Muscle of back (tissue), 11 donors: ENCODE data around the gene CENPX. TPM values are rescaled to one million over a fixed set of nuclear protein-coding genes. Genes with fewer than 3 reads are reported as not detected.

Source experiments
- DNase-seq, 3 donors: peaks; one replicate each; pipeline versions ENCODE4 v3.0.0 to v3.0.0-alpha.2; 2013
- polyA plus RNA-seq, 10 donors: library from polyadenylated mRNA; unstranded; fragments of 120-200 nt; gene quantifications; one replicate each; pipeline ENCODE4 v1.2.1, GENCODE V29; 2013; ENCODE audit not compliant: insufficient read length in 10 of 10

CENPX gene
- polyA plus RNA-seq, 10 donors = 26.6 to 42.8 (median 31.0) TPM

DNA sequence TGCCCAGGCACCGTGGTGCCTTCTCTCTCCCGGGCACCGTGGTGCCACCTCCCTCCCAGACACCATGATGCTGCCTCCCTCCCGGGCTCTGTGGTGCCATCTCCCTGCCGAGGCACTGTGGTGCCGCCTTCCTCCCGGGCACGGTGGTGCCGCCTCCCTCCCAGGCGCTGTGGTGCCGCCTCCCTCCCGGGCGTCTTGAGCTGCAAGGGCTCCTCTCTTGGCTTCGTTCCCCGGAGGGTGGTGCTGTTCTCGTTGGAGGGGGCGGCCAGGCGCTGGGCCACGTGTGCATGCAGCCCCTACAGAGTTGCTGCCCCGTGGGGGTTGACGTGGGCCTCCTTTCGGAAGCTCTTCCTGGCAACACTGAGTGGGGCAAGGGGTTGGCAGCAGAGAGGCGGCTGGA is 8.2 kb downstream of the CENPX start:
- DNase-seq = no peak

DNA sequence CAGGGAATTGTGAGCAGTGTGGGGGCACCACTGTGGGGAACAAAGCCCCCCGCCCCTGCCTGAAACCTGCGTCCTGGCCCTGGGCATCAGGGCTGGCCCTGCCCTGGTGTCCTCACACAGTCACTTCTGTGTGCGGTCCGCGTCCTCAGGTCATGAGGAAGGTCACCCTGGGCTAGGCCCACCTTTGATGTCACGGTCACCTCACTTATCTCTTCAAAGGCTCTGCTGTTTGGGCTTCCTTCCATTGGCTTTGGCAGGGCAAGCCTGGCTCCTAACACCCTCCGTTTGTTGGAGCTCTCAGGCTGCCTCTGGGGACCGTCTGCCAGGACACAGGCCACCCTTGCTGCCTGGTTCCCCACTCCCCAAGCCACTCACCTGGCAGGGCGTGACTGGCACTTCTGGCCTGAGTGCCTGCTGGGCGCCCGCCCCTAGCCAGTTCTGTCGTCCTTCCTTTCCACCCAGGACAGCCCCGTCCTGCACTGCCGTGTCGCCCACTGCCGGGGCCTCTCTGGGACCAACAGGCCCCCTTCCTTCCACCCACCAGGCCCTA is 8.8 kb downstream of the CENPX start:
- no peak for DNase-seq

GRCh38 chr17:82013341-82013740 is 9.3 kb downstream of the CENPX start:
- no peak for DNase-seq

GRCh38 chr17:82012640-82013295 is 9.9 kb downstream of the CENPX start:
- DNase-seq = no peak

- DNase-seq = no peak
Measured at GRCh38 chr17:82012261-82012639, 10.4 kb downstream of the CENPX start.

- DNase-seq = no peak
Measured at GRCh38 chr17:82011617-82012187, 11.0 kb downstream of the CENPX start.

DNA sequence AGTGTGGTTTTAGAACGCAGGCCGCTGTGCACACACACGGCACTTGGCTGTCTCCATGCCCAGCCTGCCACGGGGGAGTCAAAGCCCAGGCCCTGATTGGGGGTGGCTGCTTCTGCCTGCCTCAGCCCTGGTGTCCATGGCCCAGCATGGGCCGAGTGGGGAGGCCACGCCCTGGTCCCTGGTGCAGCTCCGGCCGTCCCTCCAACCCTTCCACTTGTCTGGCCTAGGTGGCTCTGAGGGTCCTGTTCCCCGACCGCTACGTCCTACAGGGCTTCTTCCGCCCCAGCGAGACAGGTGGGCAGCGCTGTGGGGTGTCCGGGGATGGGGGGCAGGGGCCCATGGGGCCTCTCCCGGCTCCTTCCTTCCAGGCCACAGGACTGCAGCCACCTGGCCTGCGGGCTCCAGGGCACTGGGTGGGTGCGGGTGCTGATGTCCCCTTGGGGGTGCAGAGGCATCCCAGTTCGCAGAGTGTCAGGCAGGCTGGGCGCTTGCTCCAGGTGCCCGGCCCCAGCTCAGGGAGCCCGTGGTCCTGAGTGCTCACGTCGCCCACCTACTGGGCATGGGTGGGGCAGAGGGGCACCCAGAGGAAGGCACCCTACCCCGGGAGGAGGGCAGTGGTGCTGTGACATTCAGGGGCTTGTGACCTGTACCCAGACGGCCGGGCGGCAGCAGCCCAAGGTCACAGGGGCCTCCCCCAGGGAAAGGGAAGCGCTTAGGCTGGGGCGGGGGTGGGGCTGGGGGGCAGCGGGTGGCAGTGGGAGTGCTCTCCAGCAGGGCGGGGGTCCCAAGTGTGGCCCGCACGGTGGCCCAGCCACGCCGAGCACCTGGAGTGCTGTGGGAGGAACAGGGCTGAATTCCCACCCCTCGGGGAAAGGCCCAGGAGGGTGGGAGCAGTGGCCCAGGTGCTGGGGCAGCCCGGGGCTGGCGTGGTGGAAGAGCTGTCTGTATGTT is 11.8 kb downstream of the CENPX start:
- no peak for DNase-seq

DNA sequence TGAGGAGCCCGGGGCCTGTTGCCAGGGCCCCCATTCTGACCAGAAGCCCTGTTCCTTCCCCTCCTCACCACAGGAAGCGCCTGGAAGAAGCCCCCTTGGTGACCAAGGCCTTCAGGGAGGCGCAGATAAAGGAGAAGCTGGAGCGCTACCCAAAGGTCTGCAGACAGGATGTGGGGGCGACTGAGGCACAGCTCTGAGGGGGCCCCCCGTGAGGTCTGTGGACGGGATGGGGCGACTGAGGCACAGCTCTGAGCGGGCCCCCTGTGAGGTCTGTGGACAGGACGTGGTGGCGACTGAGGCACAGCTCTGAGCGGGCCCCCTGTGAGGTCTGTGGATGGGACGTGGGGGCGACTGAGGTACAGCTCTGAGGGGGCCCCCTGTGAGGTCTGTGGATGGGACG is 13.3 kb downstream of the CENPX start:
- no peak for DNase-seq

DNA sequence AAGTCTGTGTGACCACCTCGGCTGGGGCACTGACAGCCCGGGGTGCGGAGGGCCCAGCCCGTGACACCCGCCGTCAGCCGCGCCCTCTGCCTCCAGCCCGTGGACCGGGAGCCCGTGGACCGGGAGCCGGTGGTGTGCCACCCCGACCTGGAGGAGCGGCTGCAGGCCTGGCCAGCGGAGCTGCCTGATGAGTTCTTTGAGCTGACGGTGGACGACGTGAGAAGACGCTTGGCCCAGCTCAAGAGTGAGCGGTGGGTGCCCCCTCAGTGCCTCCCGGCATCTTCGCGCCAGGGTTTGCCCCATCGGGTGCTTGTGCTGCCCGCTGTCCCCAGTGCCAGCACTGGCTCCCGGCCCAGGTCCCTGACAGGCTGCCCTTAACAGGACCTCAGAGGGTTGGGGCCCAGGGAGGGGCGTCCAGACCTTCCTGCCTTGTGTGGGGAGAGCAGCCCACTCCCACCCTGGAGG is 13.7 kb downstream of the CENPX start:
- no peak for DNase-seq

DNA sequence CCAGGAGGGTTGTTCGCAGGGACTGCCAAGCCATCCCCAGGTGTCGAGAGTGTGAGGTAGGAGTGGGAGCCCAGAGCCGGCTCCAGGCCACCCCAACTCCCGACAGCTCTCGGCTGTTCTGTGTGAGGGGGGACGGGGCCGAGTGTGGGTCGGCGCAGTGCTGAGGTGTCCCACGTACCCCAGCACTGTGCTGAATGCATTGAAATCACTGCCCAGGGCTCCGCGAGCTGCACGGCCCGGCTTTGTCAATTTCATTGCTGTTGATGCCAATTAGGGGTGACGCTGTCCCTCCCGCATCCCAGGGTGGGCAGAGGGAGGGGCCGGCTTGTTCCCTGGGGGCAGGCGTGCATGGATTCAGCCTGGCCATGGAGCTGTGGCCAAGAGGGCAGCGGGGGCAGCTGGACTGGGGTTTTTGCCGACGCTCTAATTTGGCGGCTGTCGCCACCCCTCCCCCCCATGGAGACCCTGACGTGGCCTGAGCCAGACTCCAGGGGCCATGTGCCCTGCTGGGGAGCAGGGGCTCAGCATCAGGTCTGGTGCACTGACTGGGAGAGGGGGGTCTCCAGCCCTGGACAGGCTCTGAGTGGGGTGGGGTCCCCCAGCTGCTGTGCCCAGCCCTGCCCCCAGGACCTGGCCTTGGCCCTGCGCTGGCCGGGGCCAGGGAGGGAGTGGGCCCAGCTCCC is 14.3 kb downstream of the CENPX start:
- no peak for DNase-seq

- no peak for DNase-seq
Measured at GRCh38 chr17:82007495-82008257, 15.0 kb downstream of the CENPX start.

DNA sequence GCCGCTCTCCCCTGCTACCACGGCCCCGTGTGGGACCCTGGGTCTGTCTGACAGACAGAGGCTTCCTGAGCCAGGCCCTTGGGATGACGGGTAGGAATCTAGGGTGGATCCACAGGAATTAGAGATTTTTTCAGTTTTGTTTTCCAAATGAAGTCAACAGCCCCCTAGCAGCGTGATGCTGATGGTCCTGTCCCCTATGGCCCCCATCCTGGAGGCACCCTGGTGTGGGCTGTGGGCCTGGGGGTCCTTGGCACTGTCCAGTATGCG is 15.5 kb downstream of the CENPX start:
- DNase-seq = no peak

- DNase-seq = no peak
Measured at GRCh38 chr17:82006468-82007227, 16.0 kb downstream of the CENPX start.

DNA sequence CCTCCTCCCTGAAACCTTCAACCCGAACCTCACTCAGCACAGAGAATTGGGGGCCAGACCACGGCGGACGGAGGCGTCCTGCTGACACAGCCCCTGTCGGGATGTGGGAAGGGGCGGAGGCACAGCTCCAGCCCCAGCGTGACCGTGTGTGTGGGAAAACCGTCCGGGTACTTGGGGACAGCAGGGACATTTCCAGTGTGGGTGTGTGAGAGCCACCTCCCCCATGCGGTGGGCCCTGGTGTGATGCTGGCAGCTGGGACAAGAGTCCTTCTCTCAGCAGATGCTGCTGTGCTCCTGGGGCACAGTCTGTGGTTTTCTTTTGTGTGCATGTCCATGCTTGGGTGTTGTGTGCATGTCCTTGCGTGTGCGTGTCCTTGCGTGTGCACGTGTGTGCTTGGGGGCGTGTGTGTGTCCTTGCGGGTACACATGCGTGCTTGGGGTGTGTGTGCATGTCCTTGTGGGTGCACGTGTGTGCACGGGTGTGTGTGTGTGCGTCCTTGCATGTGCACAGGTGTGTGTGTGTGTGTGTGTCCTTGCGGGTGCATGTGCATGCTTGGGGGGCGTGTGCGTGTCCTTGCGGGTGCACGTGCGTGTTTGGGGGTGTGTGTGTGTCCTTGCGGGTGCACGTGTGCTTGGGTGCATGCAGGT is 16.9 kb downstream of the CENPX start:
- DNase-seq = no peak

GRCh38 chr17:82004517-82005455 is 17.9 kb downstream of the CENPX start:
- DNase-seq = no peak

DNA sequence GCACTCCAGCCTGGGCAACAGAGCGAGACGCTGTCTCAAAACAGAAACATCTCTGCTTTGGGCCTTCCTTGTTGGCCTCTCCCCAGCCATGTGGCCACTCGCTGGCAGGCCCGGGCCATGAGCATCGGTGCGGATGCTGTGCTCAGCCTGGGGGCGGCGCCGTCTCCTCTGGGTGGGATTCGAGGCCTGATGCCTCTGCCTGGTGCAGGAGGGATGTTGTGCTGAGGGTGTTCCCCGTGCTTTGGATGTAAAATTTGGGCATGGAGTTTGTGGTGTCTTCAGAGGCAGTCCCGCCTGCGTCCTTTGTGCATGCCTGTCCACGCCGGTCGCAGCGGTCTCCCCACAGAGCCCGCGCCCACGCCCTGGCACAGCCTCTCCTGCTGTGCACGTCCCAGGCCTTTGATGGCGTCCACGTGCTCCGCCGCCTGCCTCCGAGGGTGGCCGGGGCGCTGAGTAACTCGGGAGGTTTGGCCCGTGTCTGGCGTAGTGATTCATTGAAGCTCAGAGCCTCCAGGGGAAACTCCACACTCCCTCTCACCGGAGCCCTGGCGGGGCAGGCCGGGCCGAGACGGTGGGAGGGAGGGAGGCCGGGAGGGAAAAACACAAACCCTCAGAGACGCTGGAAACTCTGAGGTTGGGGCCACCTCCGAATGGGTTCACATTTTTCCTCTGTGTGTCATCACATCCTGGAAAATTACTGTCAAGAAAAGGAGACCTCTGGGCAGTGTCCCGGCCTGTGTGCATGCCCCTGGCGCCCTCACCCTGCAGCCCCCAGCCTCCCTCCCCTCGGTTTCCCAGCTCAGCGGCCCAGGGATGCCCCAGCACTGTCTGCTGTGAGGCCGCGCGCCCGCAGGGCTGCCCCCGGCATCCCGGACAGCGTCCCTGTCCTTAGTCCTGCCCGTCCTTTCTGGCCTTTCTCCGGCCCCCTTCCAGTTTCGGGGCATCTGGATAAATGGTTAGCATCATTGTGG is 19.0 kb downstream of the CENPX start:
- peak; percentile 40 to 92 (median 65) for DNase-seq

GRCh38 chr17:82001571-82002056 is 21.1 kb downstream of the CENPX start:
- DNase-seq = no peak
